Urothelium cell line (cell line): Measurements from ENCODE around the gene ASH1L.
"Not testable (repeated sequence)": the region's sequence is repeated elsewhere in the genome, so short reads cannot be mapped to it uniquely, and the experiment has no call there.

Experiments
- DNase-seq: peaks from one replicate; pipeline ENCODE4 v3.0.0; 2011; ENCODE audit warnings: low spot score, mixed read lengths
- FAIRE-seq: peaks from 2 replicates; lab custom pipeline; 2011; peaks lifted over from hg19 to GRCh38; lab: Jason Lieb, UNC

ASH1L gene

GRCh38 chr1:155504207-155504606 lies 58.4 kb downstream of the ASH1L start:
- DNase-seq (peak; percentile 23), FAIRE-seq (no peak)

DNA sequence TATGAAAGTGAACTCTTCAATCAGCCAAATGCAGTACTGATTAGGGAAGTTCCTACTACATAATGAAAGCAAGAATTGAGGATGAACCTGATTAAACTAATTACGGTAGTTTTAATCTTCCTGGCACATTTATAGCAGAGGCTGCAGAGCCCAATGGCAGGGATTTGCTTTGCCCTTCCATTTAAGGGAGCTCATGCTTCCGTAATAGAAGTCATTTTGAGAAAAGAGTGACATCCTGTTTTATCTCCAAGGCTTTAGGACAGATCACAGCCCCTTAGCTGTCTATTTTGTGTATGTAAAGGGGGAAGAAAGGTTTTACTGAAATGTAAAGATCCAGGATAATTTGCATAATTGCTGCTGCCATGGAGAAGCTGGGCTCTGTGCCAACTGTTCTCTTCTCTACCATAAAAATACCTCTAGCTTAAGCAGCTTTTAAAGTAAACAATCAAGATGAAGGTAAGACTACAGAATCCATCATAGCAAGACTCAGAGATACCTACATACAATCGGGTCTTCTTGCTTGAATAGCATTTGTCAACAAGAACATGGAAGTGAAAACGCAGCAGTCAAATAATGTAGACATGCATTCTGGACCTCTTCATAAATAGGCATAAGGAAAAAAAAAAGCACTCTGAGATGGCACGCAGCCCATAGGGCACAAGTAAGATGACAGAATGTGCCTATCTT lies 62.5 kb downstream of the ASH1L start:
- no peak for FAIRE-seq
- DNase-seq: no peak

DNA sequence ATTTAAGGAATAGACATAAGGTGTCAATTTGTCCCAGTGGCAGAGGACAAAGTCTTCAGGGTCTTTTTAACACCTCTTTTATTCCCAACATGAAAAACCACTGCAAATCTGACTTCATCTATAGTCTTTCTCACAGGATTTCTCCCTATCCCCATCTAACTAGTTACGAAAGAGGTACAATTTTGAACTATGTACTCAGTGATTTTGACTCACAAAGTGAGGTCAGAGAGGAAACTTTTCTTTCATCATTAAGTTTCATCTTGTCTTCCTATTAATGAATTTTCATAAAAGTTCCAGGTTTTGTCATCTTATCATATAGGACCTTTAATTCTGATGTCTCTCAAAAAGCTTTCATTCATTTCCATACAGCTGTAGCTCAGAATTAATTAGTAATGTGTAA lies 63.3 kb downstream of the ASH1L start:
- FAIRE-seq (no peak), DNase-seq (no peak)

GRCh38 chr1:155493595-155493994 lies 69.0 kb downstream of the ASH1L start:
- not testable (repeated sequence) for FAIRE-seq

DNA sequence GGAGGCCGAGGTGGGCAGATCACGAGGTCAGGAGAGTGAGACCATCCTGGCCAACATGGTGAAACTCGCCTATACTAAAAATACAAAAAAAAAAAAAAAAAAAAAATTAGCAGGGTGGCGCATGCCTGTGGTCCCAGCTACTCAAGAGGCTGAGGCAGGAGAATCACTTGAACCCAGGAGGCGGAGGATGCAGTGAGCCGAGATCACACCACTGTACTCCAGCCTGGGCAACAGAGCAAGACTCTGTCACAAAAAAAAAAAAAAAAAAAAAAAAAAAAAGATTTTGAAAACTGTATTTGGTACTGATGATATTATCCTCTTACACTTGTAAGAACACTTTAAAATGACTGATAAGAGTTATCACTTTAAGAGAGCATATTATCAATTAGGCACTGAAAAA lies 74.2 kb downstream of the ASH1L start:
- not testable (repeated sequence) for DNase-seq, FAIRE-seq

More at GRCh38 chr1:155493595-155493994, 69.0 kb downstream of the ASH1L start:
- DNase-seq: not testable (repeated sequence)

DNA sequence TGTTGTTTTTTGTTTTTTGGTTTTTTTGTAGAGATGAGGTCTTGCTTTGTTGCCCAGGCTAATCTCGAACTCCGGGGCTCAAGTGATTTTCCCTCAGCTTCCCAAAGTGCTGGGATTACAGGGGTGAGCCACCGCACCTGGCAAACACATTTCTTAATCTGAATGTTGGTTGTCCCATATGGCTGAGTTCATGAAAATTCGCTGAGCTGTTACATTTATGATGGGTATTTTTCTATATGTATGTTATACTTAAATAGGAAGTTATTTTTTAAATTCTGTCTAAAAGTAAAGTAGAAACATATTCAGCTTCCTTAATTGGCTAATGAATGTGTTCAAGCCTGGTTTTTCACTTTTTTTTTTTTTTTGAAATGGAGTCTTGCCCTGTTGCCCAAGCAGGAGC lies 75.1 kb downstream of the ASH1L start:
- FAIRE-seq (no peak), DNase-seq (no peak)

DNA sequence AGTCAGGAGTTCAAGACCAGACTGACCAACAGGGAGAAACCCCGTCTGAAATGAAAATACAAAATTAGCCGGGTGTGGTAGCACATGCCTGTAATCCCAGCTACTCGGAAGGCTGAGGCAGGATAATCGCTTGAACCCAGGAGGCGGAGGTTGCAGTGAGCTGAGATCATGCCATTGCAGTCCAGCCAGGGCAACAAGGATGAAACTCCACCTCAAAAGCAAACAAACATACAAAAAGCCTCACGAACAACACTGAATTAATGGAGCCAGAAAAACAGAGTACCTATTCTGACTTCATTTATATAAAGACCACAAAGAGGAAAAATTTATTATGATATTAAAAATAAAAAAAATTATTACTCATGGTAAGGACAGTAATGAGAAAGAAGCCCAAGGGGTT lies 75.7 kb downstream of the ASH1L start:
- not testable (repeated sequence) for DNase-seq

DNA sequence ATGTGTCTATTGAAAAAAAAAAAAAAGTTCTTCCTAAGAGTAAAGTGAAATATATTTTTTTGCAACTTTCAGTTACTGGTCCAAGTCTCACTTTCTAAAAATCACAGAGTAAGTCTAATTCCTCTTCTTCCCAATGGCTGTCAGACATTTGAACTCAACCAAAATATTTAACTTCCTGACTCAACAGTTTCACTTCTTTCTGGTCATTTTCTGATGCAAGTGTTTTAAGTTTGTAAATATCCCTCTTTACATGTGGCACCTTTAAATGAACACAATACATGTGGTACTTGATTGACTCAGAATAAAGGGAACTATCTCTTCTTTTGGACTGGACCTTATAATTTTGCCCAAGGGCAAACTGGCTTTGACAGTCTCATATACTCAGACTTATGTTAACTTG lies 76.7 kb downstream of the ASH1L start:
- no peak for DNase-seq
- no peak for FAIRE-seq

More for the DNA sequence above, 75.7 kb downstream of the ASH1L start:
- FAIRE-seq: not testable (repeated sequence)

DNA sequence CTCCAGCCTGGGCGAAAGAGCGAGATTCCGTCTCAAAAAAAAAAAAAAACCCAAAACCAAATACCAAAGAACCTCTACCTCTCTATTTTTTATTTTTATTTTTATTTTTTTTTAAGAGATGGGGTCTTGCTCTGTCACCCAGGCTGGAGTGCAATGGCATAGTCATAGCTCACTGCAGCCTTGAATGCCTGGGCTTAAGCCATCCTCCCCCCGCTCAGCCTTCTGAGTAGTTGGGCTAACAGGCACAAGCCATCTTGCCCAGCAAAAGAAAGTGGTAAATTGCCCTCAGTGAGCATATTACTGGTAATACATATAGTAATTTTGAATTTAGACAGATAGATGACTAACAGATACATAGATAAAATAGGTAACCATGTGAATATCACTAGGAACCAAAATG lies 77.4 kb downstream of the ASH1L start:
- DNase-seq (no peak), FAIRE-seq (no peak)

- no peak for FAIRE-seq
- DNase-seq: no peak
Observed at GRCh38 chr1:155481741-155482241, 80.8 kb downstream of the ASH1L start.

- FAIRE-seq (no peak), DNase-seq (peak; percentile 17)
Observed at GRCh38 chr1:155479205-155479604, 83.4 kb downstream of the ASH1L start.

DNA sequence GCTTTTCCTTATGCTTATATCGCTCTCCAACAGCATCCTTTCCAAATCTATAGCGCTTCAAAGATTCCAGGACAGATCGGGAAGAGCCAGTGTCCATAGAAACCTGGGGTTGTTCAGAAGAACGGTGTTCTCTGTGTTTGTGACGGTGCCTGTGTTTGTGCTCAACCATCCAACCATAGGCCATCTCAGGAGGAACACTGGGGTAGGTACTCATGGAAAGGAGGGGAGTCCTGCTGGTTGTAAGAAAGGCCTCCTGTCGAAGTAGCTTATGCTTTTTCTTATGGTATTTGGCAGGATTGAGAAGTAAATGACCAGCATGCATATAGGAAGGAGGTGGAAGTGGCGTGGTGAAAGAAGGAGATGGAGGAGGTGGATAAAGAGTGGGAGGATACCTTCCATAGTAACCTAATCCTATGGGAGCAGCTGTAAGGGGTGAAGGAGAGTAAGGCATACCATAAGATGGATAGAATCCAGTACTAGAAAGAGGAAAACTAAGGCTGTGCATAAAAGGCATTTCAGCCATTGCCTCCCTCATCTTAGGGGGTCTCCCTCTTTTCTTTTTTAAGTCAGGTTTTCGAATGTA lies 84.2 kb downstream of the ASH1L start:
- FAIRE-seq (no peak), DNase-seq (no peak)

GRCh38 chr1:155474146-155474545 lies 88.5 kb downstream of the ASH1L start:
- FAIRE-seq (no peak), DNase-seq (no peak)

- DNase-seq: no peak
- no peak for FAIRE-seq
Observed at GRCh38 chr1:155473151-155473821, 89.3 kb downstream of the ASH1L start.

DNA sequence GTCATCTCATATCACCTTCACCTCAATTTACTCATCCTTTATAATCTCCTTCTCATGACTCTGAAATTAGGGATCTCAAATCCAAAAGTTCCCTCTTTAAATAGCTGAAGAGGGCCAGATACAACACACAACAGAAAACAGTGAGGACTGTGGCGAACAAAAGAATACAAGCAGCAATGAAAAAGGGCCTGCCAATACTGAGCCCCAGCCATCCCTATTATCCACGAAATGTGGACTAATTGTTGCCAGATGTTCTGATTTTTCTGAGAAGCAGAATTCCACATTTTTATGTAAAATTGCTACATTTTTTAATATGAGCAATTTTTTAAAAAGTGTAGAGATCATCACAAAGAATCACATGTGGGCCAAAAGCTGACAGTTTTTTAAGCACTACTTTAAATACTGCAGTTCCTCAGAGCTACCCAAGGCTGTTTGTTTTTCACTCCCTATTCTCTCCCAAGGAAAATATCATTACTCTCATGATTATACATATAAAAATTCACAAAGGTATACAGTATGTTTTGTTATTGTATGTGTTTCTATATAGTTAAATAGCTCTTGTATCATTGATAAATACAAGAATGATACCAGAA lies 90.0 kb downstream of the ASH1L start:
- DNase-seq (no peak), FAIRE-seq (no peak)

GRCh38 chr1:155471891-155472290 lies 90.7 kb downstream of the ASH1L start:
- DNase-seq: no peak
- no peak for FAIRE-seq

GRCh38 chr1:155471026-155471425 lies 91.6 kb downstream of the ASH1L start:
- no peak for FAIRE-seq
- DNase-seq: no peak

- peak; percentile 23 for DNase-seq
- FAIRE-seq: no peak
Observed at GRCh38 chr1:155466996-155467395, 95.6 kb downstream of the ASH1L start.

- DNase-seq (no peak), FAIRE-seq (no peak)
Observed at GRCh38 chr1:155466617-155466972, 96.0 kb downstream of the ASH1L start.

GRCh38 chr1:155463865-155464650 lies 98.5 kb downstream of the ASH1L start:
- FAIRE-seq: no peak
- peak; percentile 10 for DNase-seq

GRCh38 chr1:155458111-155458510 lies 104.5 kb downstream of the ASH1L start:
- no peak for DNase-seq
- no peak for FAIRE-seq
